ENCODE results near the gene RASAL1. TPM values are rescaled to one million over a fixed set of nuclear protein-coding genes. Genes with fewer than 3 reads are reported as not detected.

RASAL1 gene
- total and polyA plus RNA-seq, 2 experiments from 2014 or later: 2.7 to 8.2 TPM

DNA sequence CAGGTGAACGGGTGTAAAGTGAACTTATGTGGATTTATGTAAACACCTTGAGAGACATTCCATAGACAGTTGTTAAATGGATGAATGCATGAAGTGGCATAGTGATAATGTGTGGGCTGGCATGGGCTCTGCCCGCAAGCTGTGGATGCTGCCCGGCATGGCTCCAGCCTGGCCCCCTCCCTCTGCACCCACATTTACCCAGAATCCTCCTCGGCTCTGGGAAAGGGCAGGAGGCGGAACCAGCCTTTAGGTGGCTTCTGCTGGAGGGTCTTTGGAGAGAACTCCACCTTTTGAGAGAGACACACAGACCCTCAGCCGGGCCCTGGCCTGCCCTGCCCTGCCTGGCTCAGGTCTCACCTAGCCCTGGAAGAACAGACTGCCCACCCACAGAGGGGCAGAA is 18.7 kb downstream of the RASAL1 start:
- no peaks in the 10 kb centered on the region; the same call in 1 of the 3 replicates for H3K9me3 Mint-ChIP-seq
- DNase-seq (ENCODE audit: low spot score) (no peak), ATAC-seq (no peak)
- H3K4me1 Mint-ChIP-seq: peaks cover 15% of the 10 kb centered on the region
- no peaks in the 10 kb centered on the region for H3K79me2 ChIP-seq (replicated peaks; ENCODE audit: insufficient read depth)
- peaks cover 12% of the 10 kb centered on the region for H3K27me3 Mint-ChIP-seq (ENCODE audit: insufficient read depth, low read depth, poor library complexity)
- H3K36me3 ChIP-seq (ENCODE audit: insufficient read depth): no peaks in the 10 kb centered on the region
- H2AFZ ChIP-seq: no peak overlapping the region
- peaks cover 5% of the 10 kb centered on the region; the same call in 1 of the 2 replicates for H3K4me1 ChIP-seq (ENCODE audit: insufficient read depth)
- H3K4me3 ChIP-seq: no peak overlapping the region
- no peak overlapping the region for H3K27ac ChIP-seq (ENCODE audit: low read depth)
- H3K27ac Mint-ChIP-seq: no peak overlapping the region
- no peaks in the 10 kb centered on the region; the same call in 1 of the 2 replicates for H4K20me1 ChIP-seq (replicated peaks; ENCODE audit: insufficient read depth)
- no peak overlapping the region for H3K4me2 ChIP-seq
- H3K9me2 ChIP-seq (ENCODE audit: insufficient read depth): no peaks in the 10 kb centered on the region
- H3K36me3 Mint-ChIP-seq (ENCODE audit: low read depth): no peaks in the 10 kb centered on the region; the same call in 2 of the 3 replicates
- H3F3A ChIP-seq (replicated peaks; ENCODE audit: low read depth): no peaks in the 10 kb centered on the region
- no peak overlapping the region for H3K4me3 Mint-ChIP-seq
- TF ChIP-seq ZNF114 (CRISPR knock-in tag; IDR thresholded peaks at IDR 0.05) (no peak), EZH2 (IDR thresholded peaks at IDR 0.05; ENCODE audit: low read depth, unreplicated experiment) (no peak), NANOG (IDR thresholded peaks at IDR 0.05; ENCODE audit: borderline replicate concordance) (no peak), CREB1 (CRISPR knock-in tag; IDR thresholded peaks at IDR 0.05; ENCODE audit: low read depth) (no peak), ZNF331 (CRISPR knock-in tag; IDR thresholded peaks at IDR 0.05; ENCODE audit: low read depth) (no peak), POLR2AphosphoS5 (IDR thresholded peaks at IDR 0.05; ENCODE audit: low read depth) (no peak), JUNB (IDR thresholded peaks at IDR 0.05; ENCODE audit: unreplicated experiment) (no peak)
- TF ChIP-seq, protein P1, sequence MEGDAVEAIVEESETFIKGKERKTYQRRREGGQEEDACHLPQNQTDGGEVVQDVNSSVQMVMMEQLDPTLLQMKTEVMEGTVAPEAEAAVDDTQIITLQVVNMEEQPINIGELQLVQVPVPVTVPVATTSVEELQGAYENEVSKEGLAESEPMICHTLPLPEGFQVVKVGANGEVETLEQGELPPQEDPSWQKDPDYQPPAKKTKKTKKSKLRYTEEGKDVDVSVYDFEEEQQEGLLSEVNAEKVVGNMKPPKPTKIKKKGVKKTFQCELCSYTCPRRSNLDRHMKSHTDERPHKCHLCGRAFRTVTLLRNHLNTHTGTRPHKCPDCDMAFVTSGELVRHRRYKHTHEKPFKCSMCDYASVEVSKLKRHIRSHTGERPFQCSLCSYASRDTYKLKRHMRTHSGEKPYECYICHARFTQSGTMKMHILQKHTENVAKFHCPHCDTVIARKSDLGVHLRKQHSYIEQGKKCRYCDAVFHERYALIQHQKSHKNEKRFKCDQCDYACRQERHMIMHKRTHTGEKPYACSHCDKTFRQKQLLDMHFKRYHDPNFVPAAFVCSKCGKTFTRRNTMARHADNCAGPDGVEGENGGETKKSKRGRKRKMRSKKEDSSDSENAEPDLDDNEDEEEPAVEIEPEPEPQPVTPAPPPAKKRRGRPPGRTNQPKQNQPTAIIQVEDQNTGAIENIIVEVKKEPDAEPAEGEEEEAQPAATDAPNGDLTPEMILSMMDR (conservative IDR thresholded peaks at IDR 0.05; ENCODE audit: low read depth in 2 of 2): no peak
- TF ChIP-seq, protein P2, sequence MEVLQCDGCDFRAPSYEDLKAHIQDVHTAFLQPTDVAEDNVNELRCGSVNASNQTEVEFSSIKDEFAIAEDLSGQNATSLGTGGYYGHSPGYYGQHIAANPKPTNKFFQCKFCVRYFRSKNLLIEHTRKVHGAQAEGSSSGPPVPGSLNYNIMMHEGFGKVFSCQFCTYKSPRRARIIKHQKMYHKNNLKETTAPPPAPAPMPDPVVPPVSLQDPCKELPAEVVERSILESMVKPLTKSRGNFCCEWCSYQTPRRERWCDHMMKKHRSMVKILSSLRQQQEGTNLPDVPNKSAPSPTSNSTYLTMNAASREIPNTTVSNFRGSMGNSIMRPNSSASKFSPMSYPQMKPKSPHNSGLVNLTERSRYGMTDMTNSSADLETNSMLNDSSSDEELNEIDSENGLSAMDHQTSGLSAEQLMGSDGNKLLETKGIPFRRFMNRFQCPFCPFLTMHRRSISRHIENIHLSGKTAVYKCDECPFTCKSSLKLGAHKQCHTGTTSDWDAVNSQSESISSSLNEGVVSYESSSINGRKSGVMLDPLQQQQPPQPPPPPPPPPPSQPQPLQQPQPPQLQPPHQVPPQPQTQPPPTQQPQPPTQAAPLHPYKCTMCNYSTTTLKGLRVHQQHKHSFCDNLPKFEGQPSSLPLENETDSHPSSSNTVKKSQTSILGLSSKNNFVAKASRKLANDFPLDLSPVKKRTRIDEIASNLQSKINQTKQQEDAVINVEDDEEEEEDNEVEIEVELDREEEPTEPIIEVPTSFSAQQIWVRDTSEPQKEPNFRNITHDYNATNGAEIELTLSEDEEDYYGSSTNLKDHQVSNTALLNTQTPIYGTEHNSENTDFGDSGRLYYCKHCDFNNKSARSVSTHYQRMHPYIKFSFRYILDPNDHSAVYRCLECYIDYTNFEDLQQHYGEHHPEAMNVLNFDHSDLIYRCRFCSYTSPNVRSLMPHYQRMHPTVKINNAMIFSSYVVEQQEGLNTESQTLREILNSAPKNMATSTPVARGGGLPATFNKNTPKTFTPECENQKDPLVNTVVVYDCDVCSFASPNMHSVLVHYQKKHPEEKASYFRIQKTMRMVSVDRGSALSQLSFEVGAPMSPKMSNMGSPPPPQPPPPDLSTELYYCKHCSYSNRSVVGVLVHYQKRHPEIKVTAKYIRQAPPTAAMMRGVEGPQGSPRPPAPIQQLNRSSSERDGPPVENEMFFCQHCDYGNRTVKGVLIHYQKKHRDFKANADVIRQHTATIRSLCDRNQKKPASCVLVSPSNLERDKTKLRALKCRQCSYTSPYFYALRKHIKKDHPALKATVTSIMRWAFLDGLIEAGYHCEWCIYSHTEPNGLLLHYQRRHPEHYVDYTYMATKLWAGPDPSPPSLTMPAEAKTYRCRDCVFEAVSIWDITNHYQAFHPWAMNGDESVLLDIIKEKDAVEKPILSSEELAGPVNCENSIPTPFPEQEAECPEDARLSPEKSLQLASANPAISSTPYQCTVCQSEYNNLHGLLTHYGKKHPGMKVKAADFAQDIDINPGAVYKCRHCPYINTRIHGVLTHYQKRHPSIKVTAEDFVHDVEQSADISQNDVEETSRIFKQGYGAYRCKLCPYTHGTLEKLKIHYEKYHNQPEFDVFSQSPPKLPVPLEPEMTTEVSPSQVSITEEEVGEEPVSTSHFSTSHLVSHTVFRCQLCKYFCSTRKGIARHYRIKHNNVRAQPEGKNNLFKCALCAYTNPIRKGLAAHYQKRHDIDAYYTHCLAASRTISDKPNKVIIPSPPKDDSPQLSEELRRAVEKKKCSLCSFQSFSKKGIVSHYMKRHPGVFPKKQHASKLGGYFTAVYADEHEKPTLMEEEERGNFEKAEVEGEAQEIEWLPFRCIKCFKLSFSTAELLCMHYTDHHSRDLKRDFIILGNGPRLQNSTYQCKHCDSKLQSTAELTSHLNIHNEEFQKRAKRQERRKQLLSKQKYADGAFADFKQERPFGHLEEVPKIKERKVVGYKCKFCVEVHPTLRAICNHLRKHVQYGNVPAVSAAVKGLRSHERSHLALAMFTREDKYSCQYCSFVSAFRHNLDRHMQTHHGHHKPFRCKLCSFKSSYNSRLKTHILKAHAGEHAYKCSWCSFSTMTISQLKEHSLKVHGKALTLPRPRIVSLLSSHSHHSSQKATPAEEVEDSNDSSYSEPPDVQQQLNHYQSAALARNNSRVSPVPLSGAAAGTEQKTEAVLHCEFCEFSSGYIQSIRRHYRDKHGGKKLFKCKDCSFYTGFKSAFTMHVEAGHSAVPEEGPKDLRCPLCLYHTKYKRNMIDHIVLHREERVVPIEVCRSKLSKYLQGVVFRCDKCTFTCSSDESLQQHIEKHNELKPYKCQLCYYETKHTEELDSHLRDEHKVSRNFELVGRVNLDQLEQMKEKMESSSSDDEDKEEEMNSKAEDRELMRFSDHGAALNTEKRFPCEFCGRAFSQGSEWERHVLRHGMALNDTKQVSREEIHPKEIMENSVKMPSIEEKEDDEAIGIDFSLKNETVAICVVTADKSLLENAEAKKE (CRISPR knock-in tag; IDR thresholded peaks at IDR 0.05): no peak
- TF ChIP-seq, protein P3, sequence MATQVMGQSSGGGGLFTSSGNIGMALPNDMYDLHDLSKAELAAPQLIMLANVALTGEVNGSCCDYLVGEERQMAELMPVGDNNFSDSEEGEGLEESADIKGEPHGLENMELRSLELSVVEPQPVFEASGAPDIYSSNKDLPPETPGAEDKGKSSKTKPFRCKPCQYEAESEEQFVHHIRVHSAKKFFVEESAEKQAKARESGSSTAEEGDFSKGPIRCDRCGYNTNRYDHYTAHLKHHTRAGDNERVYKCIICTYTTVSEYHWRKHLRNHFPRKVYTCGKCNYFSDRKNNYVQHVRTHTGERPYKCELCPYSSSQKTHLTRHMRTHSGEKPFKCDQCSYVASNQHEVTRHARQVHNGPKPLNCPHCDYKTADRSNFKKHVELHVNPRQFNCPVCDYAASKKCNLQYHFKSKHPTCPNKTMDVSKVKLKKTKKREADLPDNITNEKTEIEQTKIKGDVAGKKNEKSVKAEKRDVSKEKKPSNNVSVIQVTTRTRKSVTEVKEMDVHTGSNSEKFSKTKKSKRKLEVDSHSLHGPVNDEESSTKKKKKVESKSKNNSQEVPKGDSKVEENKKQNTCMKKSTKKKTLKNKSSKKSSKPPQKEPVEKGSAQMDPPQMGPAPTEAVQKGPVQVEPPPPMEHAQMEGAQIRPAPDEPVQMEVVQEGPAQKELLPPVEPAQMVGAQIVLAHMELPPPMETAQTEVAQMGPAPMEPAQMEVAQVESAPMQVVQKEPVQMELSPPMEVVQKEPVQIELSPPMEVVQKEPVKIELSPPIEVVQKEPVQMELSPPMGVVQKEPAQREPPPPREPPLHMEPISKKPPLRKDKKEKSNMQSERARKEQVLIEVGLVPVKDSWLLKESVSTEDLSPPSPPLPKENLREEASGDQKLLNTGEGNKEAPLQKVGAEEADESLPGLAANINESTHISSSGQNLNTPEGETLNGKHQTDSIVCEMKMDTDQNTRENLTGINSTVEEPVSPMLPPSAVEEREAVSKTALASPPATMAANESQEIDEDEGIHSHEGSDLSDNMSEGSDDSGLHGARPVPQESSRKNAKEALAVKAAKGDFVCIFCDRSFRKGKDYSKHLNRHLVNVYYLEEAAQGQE (IDR thresholded peaks at IDR 0.05; ENCODE audit: unreplicated experiment): no peak
- no peaks in the 10 kb centered on the region for H3K27me3 ChIP-seq (ENCODE audit: insufficient read depth)

All from GM23338 (cell line).